ENCODE results near the gene PDC. TPM values are rescaled to one million over a fixed set of nuclear protein-coding genes. Genes with fewer than 3 reads are reported as not detected.
A peak's percentile ranks its signal among the peaks of the same experiment; 100 is the strongest.
"Not testable (repeated sequence)": the region's sequence is repeated elsewhere in the genome, so short reads cannot be mapped to it uniquely, and the experiment has no call there.

PDC gene
- total RNA-seq, 8 experiments from 2014 or later, result 0.29 to 1.5 (median 0.57) TPM

DNA sequence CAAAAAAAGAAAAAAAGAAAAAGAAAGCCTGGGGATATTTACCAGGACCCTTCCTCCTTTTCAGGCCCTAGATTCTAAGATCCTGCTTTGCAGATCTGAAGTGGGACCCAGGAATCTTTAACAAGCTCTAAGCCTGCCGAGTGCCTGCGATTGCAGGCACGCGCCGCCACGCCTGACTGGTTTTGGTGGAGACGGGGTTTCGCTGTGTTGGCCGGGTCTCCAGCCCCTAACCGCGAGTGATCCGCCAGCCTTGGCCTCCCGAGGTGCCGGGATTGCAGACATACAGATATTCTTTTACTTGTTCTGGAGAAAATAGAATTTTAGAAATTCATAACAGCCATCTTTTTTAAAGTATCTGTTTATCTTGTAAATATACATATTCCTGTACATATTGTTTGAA is 1.8 kb downstream of the PDC start:
- 72 to 100% (median 94%) methylated on average over 2 to 12 of the region's 14 CpGs; no CpG with 5 or more reads in 2 of the 10 experiments for WGBS, 10 experiments
- in situ Hi-C loops (cut with MboI; ENCODE audit: low pct_unique_long_range_greater_than_20kb in 2 of 9, low sequenced_read_pairs in 9 of 9, unreplicated experiment in 9 of 9); H3K4me3 ChIP-seq; ATAC-seq (replicated peaks in 6 of 8); H3K4me1 ChIP-seq (replicated peaks in 1 of 2); H3K27ac ChIP-seq: not testable (repeated sequence)

DNA sequence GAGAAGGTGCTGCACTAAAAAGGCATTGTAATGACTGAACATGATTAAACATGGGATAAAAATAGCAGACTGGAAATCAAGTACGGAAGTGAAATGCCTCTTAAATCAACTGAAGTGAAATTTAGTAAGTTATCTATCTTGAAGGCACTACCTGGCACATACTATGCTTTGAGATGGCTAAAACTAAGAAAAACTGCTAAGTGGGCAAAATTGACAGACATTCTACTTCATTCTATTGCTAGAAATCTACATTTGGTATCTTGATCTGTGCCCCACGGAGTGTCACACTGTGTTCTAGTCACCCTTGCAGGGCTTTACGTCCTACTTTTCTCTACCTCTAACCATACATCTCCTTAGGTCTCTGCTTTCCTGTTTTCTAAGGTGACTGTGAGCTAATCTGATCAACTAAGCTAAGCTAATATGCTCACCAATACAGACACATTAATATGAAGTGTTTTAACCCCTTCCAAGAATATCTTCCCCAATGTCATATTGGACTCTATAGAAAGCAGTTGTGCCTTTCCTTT is 4.1 kb downstream of the PDC start:
- ATAC-seq (replicated peaks in 6 of 8), result no peak
- in situ Hi-C loops (cut with MboI; ENCODE audit: low pct_unique_long_range_greater_than_20kb in 2 of 9, low sequenced_read_pairs in 9 of 9, unreplicated experiment in 9 of 9), result no loop called here
- WGBS, 10 experiments, result 53 to 100% (median 88%) methylated on average over 1 to 3 of the region's 3 CpGs
- no peaks in the 10 kb centered on the region for H3K4me1 ChIP-seq (replicated peaks in 1 of 2)
- no peak overlapping the region for H3K4me3 ChIP-seq
- no peak overlapping the region for H3K27ac ChIP-seq

DNA sequence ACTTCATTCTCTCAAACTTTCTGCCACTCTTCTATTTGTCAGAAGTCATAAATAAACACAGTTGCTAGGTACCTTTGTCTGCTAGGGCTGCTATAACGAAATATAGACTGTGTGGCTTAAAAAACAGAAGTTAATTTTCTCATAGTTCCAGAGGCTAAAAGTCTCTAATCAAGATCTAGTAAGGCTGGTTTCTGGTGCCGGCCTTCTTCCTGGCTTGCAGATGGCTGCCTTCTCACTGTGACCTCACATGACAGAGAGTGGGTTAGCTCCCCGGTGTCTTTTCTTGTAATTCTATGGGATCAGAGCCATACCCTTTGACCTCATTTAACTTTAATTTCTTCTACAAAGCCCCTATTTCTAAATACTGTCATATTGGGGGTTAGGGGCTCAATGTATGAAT is 5.9 kb downstream of the PDC start:
- Histone ChIP-seq H3K4me3 (no peak overlapping the region), H3K4me1 (replicated peaks in 1 of 2) (no peaks in the 10 kb centered on the region), H3K27ac (no peak overlapping the region)
- in situ Hi-C loops (cut with MboI; ENCODE audit: low pct_unique_long_range_greater_than_20kb in 2 of 9, low sequenced_read_pairs in 9 of 9, unreplicated experiment in 9 of 9), result no loop called here
- no peak for ATAC-seq (replicated peaks in 6 of 8)
- WGBS, 10 experiments, result 10 to 100% (median 73%) methylated on average over 1 to 3 of the region's 3 CpGs; no CpG with 5 or more reads in 2 of the 10 experiments

DNA sequence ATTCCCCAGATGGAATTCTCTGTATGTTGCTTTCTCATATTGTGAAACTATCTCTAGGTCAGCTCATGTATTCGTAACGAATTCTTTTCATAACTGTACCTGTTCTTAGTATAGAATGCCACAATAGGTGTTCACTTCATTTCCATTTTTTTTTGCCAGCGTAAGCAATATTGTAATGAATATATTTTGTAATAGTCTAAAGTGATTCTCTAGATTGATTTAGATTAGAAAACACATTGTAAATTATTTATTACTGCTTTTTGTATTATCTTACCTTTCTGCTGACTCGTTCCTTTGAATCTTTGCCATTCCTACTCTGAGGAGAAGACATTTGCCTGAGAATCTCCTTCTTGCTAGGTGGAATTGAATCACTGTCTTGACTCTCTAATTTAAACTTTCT is 14.8 kb downstream of the PDC start:
- 44 to 98% (median 90%) methylated on average over 1 to 4 of the region's 4 CpGs for WGBS, 10 experiments
- no peaks in the 10 kb centered on the region for H3K4me1 ChIP-seq (replicated peaks in 1 of 2)
- in situ Hi-C loops (cut with MboI; ENCODE audit: low pct_unique_long_range_greater_than_20kb in 2 of 9, low sequenced_read_pairs in 9 of 9, unreplicated experiment in 9 of 9), result no loop called here
- H3K4me3 ChIP-seq, result no peak overlapping the region
- ATAC-seq (replicated peaks in 6 of 8), result no peak
- H3K27ac ChIP-seq, result no peak overlapping the region

DNA sequence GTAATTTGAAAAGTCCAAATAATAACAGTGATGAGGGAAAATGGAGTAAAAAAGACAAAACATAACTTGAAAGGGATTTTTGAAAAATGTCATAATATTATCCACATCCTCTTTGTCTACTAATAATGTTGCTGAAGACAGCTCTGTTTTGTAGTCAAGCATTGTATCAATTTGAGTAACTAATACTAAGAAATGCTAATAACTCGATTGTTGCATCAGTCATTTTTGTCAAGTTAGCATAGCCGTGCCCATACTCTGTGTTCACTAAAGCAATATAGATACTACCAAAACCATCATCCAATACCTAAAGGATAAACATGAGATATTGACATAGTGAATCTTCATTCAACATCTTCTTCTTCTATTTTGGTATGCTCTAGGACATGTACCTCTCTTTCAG is 17.3 kb downstream of the PDC start:
- Histone ChIP-seq H3K4me1 (replicated peaks in 1 of 2) (no peaks in the 10 kb centered on the region), H3K27ac (no peak overlapping the region), H3K4me3 (no peak overlapping the region)
- no peak for ATAC-seq (replicated peaks in 6 of 8)
- 83 to 100% (median 93%) methylated on average over 1 to 2 of the region's 2 CpGs for whole genome bisulfite sequencing, 10 experiments
- in situ Hi-C loops (cut with MboI; ENCODE audit: low pct_unique_long_range_greater_than_20kb in 2 of 9, low sequenced_read_pairs in 9 of 9, unreplicated experiment in 9 of 9), result no loop called here

DNA sequence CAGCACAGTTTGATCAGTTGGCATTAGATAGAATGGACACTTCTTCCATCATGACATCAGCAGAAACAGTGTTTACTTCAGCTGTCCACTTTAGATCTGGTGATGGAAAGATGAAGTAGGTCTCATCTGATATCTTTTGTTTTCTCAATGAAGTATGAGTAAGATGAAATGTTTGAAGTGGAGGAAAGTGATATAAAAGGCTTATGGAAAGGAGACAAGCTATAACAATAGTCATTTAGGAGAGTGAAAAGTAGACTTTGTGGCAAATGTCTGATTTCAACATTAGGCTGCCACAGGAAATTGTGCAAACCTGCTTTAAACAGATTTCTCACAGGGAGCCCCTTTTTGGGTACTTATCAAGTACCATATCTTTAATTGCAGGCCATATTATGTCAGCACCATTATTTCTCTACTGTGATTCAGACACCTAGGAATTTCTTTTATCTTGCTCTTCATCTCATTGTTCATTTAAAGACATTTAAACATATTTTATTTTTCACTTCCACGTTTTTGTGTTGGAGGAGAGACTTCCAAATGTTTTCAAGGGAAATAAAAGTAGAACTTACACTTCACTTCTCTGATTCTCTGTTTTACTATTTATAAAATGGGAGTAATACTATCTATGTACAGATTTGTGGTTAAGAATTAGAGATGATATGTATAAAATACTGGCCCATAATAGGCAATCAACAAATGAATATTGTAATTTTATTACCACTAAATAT is 18.1 kb downstream of the PDC start:
- 0 to 73% (median 50%) methylated on average over 1 of the region's 1 CpG for WGBS, 10 experiments
- Histone ChIP-seq H3K4me1 (replicated peaks in 1 of 2) (no peaks in the 10 kb centered on the region), H3K4me3 (no peak overlapping the region), H3K27ac (no peak overlapping the region)
- no peak for ATAC-seq (replicated peaks in 6 of 8)
- in situ Hi-C loops (cut with MboI; ENCODE audit: low pct_unique_long_range_greater_than_20kb in 2 of 9, low sequenced_read_pairs in 9 of 9, unreplicated experiment in 9 of 9), result no loop called here

DNA sequence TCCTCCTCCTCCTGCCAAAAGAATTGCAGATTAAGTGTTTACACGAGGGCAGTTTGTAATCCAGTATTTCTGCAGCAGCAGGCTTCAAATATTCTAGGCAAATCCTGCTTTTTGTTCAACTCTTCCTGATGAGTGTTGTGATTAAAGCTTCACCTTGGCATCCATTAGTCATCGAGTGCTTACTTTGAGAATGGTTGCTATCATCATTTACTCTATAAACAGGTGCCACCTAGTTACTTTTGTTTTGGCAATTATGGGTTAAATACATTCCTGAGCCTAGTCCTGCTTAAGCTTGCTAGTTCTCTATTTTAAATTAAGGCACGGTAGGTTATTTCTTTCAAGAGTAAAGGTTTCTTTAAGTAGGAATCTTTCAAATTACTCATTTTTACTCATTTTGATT is 20.3 kb downstream of the PDC start:
- Histone ChIP-seq H3K4me3 (no peak overlapping the region), H3K27ac (no peak overlapping the region), H3K4me1 (replicated peaks in 1 of 2) (no peaks in the 10 kb centered on the region)
- ATAC-seq (replicated peaks in 6 of 8), result peak in 1 of 8 experiments; percentile 27
- in situ Hi-C loops (cut with MboI; ENCODE audit: low pct_unique_long_range_greater_than_20kb in 2 of 9, low sequenced_read_pairs in 9 of 9, unreplicated experiment in 9 of 9), result no loop called here
- WGBS, 10 experiments, result 40 to 84% (median 65%) methylated on average over 1 to 3 of the region's 3 CpGs

DNA sequence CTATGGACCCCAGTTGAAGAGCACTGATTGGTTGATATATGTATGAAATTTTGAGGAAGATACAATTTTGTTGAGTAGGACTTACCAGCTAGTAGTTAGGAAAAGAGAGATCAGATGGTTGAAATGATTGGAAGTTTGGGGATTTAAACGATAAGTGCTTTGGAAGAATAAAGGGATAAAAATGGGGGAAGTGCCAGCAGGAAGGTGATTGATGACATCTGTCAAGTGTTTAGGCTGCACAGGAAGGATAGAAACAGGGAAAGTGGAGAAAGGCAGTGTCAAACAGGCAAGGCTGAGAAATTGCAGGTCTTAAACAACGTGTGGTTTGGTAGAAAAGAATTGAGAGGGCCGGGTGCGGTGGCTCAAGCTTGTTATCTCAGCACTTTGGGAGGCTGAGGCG is 22.3 kb downstream of the PDC start:
- Histone ChIP-seq H3K4me3 (no peak overlapping the region), H3K27ac (no peak overlapping the region), H3K4me1 (replicated peaks in 1 of 2) (no peaks in the 10 kb centered on the region)
- no peak for ATAC-seq (replicated peaks in 6 of 8)
- WGBS, 10 experiments, result 70 to 100% (median 87%) methylated on average over 2 to 5 of the region's 5 CpGs
- in situ Hi-C loops (cut with MboI; ENCODE audit: low pct_unique_long_range_greater_than_20kb in 2 of 9, low sequenced_read_pairs in 9 of 9, unreplicated experiment in 9 of 9), result no loop called here

DNA sequence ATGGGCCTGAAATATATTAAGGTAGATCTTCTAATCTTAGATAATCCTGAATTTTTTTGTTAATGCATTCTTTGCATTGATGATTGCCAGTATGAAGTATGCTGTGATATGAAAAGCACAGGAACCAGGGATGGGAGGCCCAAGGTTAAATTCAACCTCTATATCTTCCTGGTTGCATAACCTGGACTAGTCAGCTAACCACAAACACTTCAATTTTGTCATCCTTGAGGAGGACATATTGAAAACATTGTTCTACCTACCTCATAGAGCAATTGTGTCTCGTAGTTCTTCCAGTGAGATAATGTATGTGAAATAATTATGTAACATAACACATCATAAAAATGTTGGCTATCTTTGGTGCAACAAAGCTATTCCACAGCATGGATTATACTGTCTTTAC is 25.6 kb downstream of the PDC start:
- ATAC-seq (replicated peaks in 6 of 8), result no peak

DNA sequence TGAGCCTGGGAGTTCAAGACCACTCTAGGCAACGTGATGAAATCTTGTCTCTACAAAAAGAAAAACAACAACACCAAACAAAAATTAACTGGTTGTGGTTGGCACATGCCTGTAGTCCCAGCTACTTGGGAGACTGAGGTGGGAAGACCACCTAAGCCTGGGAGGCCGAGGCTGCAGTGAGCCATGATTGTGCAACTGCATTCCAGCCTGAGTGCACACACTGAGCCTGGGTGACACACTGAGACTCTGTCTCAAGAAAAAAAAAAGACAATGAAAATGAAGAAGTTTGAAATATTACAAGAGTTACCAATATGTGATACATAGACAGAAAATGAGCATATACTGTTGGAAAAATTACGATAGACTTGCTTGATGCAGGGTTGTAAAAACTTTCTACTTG is 31.9 kb downstream of the PDC start:
- 45 to 100% (median 95%) methylated on average over 1 to 3 of the region's 3 CpGs for WGBS, 10 experiments
- in situ Hi-C loops (cut with MboI; ENCODE audit: low pct_unique_long_range_greater_than_20kb in 2 of 9, low sequenced_read_pairs in 9 of 9, unreplicated experiment in 9 of 9), result no loop called here
- H3K4me1 ChIP-seq (replicated peaks in 1 of 2), result no peaks in the 10 kb centered on the region

More for the DNA sequence above, 25.6 kb downstream of the PDC start:
- WGBS, 10 experiments, result 58 to 100% (median 74%) methylated on average over 1 of the region's 1 CpG; no CpG with 5 or more reads in 2 of the 10 experiments
- H3K27ac ChIP-seq, result no peak overlapping the region
- H3K4me3 ChIP-seq, result no peak overlapping the region
- H3K4me1 ChIP-seq (replicated peaks in 1 of 2), result no peaks in the 10 kb centered on the region
- in situ Hi-C loops (cut with MboI; ENCODE audit: low pct_unique_long_range_greater_than_20kb in 2 of 9, low sequenced_read_pairs in 9 of 9, unreplicated experiment in 9 of 9), result no loop called here

DNA sequence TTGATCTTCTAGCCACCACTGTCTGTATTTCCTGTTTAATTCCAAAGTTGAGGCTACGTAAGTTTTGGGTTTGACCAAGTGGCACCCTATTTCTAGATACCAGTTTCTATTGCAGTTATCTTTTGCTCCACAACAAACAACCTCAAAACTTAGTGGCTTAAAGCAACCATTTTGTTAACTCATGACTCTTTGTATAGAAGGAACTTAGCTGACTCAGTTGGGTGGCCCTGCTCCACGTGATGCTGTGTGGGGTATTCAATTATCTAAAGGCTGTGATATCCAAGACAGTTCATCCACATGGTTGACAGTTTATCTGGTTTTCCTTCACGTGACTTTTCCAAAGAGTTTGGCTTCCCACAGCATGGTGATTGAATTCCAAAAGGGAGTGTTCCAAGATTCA is 34.8 kb downstream of the PDC start:
- H3K4me1 ChIP-seq (replicated peaks in 1 of 2), result no peaks in the 10 kb centered on the region
- H3K4me3 ChIP-seq, result no peak overlapping the region
- WGBS, 10 experiments, result 71 to 94% (median 84%) methylated on average over 1 to 3 of the region's 3 CpGs; no CpG with 5 or more reads in 3 of the 10 experiments
- H3K27ac ChIP-seq, result no peak overlapping the region
- in situ Hi-C loops (cut with MboI; ENCODE audit: low pct_unique_long_range_greater_than_20kb in 2 of 9, low sequenced_read_pairs in 9 of 9, unreplicated experiment in 9 of 9), result no loop called here
- no peak for ATAC-seq (replicated peaks in 6 of 8)

More for the DNA sequence above, 31.9 kb downstream of the PDC start:
- Histone ChIP-seq H3K4me3 (no peak overlapping the region), H3K27ac (no peak overlapping the region)
- no peak for ATAC-seq (replicated peaks in 6 of 8)

DNA sequence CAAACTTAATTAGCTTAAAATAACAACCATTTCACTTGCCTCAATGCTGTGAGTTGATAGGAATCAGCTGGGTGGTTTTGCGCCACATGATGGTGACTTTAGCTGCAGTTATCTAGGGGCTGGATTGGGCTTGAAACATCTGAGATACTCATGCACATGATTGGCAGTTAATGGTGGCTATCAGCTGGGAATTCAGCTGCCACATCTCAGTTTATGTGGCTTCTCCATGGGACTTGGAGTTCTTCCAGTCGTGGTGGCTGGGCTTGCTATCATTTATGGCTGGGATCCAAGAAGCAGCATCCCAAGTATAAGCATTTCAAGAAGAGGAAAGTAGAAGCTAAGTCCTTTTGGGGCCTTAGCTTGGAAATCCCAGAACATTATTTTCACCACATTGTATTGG is 36.4 kb downstream of the PDC start:
- in situ Hi-C loops (cut with MboI; ENCODE audit: low pct_unique_long_range_greater_than_20kb in 2 of 9, low sequenced_read_pairs in 9 of 9, unreplicated experiment in 9 of 9), result no loop called here
- Histone ChIP-seq H3K27ac (no peak overlapping the region), H3K4me3 (no peak overlapping the region), H3K4me1 (replicated peaks in 1 of 2) (no peaks in the 10 kb centered on the region)
- no peak for ATAC-seq (replicated peaks in 6 of 8)
- 54 to 100% (median 98%) methylated on average over 1 to 2 of the region's 2 CpGs; no CpG with 5 or more reads in 4 of the 10 experiments for WGBS, 10 experiments

DNA sequence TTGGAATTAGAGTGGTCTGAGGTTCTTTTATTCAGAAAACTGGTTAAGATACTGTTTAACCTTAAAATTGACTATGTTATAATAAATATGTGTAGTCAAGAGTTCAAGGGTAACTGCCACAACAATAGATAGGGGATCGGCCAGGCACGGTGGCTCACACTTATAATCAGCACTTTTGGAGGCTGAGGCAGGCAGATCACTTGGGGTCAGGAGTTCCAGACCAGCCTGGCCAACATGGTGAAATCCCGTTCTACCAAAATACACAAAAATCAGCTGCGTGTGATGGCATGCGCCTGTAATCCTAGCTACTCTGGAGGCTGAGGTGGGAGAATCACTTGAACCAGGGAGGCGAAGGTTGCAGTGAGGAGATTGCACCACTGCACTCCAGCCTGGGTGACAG is 39.5 kb downstream of the PDC start:
- in situ Hi-C loops (cut with MboI; ENCODE audit: low pct_unique_long_range_greater_than_20kb in 2 of 9, low sequenced_read_pairs in 9 of 9, unreplicated experiment in 9 of 9), result no loop called here
- 83 to 100% (median 88%) methylated on average over 1 to 6 of the region's 6 CpGs; no CpG with 5 or more reads in 1 of the 10 experiments for WGBS, 10 experiments
- H3K4me3 ChIP-seq, result no peak overlapping the region
- H3K27ac ChIP-seq, result no peak overlapping the region
- no peaks in the 10 kb centered on the region for H3K4me1 ChIP-seq (replicated peaks in 1 of 2)
- no peak for ATAC-seq (replicated peaks in 6 of 8)

DNA sequence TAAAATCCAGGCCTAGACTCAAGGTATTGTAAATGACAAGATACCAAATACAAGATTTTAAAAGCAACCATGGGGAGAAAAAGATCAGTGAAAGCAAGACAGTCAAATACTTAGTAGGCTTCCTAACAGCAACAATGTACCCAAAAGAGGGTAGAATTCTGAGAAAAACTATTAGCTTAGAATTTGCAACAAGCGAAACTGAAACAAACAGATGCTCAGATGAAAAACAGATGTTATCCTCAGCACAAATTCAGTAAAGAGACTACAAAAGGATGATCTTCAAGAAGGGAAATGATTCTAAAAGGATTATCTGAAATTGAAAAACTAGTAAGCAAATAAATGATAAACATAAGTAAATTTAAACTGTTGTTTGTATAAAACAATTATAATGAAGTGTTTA is 40.0 kb downstream of the PDC start:
- in situ Hi-C loops (cut with MboI; ENCODE audit: low pct_unique_long_range_greater_than_20kb in 2 of 9, low sequenced_read_pairs in 9 of 9, unreplicated experiment in 9 of 9), result no loop called here
- no peak overlapping the region for H3K27ac ChIP-seq
- ATAC-seq (replicated peaks in 6 of 8), result peak in 2 of 8 experiments; percentile 59 to 68
- 60 to 100% (median 95%) methylated on average over 1 of the region's 1 CpG for WGBS, 10 experiments
- no peak overlapping the region for H3K4me3 ChIP-seq
- no peaks in the 10 kb centered on the region for H3K4me1 ChIP-seq (replicated peaks in 1 of 2)

Data from motor neuron (in vitro differentiated cells).